ACHN (cell line): ENCODE data around the gene PIWIL4.

ENCODE experiments used
- DNase-seq: peaks from one replicate; pipeline ENCODE4 v3.0.0-alpha.2; 2015
- in situ Hi-C: cut with HindIII; loops from 2 replicates; pipeline ENCODE4 v1.10.0; 2017; ENCODE audit warnings: low sequenced_read_pairs, low pct_ligation_motif_present, low pct_unique_long_range_greater_than_20kb

Gene PIWIL4

DNA sequence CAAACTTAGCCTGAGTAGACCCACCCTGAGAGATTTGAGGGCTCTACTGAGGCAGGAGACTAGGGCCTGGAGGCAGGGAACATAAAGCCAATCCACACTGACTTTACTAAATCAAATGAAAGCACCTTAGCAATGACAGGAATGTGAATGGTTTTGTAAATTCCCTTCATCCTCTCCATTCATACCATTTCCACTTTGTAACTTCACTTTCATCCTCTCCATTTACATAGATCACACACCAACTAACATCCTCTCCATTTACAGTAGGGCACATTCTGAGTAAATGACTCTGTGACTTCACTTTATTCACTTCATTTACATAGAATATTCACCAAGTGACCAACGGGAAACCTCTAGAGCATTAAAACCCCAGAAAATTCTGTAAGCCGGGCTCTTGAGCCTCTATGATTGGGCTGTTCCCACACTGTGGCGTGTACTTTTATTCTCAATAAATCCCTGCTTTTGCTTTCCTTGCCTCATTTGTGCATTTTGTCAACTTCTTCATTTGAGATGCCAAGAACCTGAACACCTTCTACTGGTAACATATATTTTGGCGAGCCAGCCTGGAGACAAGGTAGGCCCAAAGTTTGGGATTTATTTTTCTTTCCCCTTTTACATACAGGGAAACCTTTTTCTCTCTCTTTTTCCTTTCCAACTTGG is 82.9 kb downstream of the PIWIL4 start:
- no peak for DNase-seq
- in situ Hi-C loops, result no loop called here

- in situ Hi-C loops, result no loop called here
- no peak for DNase-seq
These were observed 83.6 kb downstream of the PIWIL4 start for GRCh38 chr11:94650756-94651155.

GRCh38 chr11:94652735-94653284 is 85.6 kb downstream of the PIWIL4 start:
- no peak for DNase-seq
- in situ Hi-C loops, result no loop called here

DNA sequence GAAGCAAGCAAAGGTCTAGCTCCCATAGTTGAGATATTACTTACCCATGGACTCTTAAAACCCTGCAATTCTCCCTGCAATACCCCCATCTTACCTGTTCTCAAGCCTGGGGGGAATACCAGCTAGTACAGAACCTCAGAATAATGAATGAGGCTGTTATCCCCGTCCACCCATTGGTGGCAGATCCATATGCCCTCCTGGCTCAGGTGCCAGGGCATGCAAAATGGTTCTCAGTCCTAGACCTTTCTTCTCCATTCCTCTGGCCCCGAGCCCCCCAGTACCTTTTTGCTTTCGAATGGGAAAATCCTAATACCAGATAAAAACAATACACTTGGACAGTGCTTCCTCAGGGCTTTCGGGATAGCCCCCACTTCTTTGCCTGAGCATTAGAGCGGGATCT is 86.4 kb downstream of the PIWIL4 start:
- in situ Hi-C loops, result no loop called here
- DNase-seq, result no peak

- in situ Hi-C loops, result no loop called here
- DNase-seq, result no peak
These were observed 87.0 kb downstream of the PIWIL4 start for GRCh38 chr11:94654201-94654600.

- DNase-seq, result no peak
- in situ Hi-C loops, result no loop called here
These were observed 88.1 kb downstream of the PIWIL4 start for GRCh38 chr11:94655291-94655690.

- in situ Hi-C loops, result no loop called here
- DNase-seq, result no peak
These were observed 88.8 kb downstream of the PIWIL4 start for GRCh38 chr11:94655956-94656355.

DNA sequence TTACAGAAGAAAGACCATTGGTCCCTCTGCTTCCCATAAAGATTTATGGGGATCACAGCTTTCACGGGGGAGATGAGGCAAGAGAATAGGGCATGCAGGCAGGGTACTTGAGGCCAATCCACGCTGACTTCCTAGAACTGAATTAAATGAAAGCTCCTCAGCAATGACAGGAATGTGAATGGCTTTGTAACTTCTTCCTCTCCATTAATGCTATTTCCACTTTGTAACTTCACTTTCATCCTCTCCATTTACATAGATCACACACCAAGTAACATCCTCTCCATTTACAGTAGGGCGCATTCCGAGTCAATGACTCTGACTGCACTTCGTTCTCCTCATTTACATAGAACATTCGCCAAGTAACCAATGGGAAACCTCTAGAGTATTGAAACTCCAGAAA is 89.8 kb downstream of the PIWIL4 start:
- in situ Hi-C loops, result no loop called here
- no peak for DNase-seq

GRCh38 chr11:94657629-94658028 is 90.5 kb downstream of the PIWIL4 start:
- in situ Hi-C loops, result no loop called here
- no peak for DNase-seq

DNA sequence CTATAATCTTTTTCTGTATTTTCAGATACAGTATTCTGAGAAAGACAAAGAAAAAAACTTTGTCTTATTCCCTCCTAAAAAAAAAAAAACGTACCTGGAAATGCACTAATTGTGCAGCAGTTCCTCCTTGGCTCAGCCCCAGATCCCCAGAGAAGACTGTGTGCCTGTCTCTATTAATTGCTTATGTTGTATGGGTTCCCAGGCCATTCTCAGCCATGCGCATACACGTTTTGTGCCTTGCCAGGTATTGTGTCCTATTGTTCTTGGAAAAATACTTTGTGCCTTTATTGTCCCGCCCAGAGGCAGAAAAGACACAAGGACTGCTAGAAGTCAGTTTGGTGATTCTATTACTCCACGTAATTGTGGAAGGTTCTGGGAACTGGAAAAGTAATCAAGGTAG is 91.2 kb downstream of the PIWIL4 start:
- in situ Hi-C loops, result no loop called here
- no peak for DNase-seq

GRCh38 chr11:94658888-94659287 is 91.7 kb downstream of the PIWIL4 start:
- in situ Hi-C loops, result no loop called here

GRCh38 chr11:94661444-94661843 is 94.3 kb downstream of the PIWIL4 start:
- in situ Hi-C loops, result no loop called here
- DNase-seq, result no peak

More at GRCh38 chr11:94658888-94659287, 91.7 kb downstream of the PIWIL4 start:
- no peak for DNase-seq

GRCh38 chr11:94662065-94662779 is 95.1 kb downstream of the PIWIL4 start:
- no peak for DNase-seq
- in situ Hi-C loops, result no loop called here

- in situ Hi-C loops, result no loop called here
- DNase-seq, result no peak
These were observed 95.8 kb downstream of the PIWIL4 start for GRCh38 chr11:94662846-94663390.

GRCh38 chr11:94664346-94664745 is 97.2 kb downstream of the PIWIL4 start:
- DNase-seq, result no peak
- in situ Hi-C loops, result no loop called here

DNA sequence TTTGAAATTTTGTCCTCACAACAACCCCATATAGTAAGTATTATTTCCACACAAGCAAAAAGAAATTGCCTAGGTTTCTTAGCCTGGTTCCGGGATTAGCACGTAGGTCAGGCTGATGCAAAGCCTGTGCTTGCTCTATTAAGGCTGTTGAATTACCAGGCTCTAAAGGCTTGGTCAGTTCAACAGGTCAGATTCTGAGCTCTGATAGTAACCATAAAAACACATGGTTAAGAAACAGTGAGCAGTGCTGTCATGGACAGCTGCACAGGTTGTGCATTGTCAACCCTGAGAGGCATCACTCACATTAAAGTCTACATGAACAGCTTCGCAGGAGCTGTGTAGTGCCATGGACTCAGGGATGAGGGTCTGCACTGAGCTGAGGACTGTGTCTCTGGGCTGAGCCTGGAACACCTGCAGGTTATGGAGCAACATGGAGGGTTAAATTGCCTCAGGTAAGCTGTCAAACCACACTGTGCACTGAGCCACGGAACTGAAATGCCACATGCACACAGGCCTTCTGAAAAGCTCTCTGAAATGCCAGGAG is 98.0 kb downstream of the PIWIL4 start:
- DNase-seq, result no peak
- in situ Hi-C loops, result no loop called here

GRCh38 chr11:94666792-94667721 is 99.9 kb downstream of the PIWIL4 start:
- DNase-seq, result no peak
- in situ Hi-C loops, result no loop called here

- in situ Hi-C loops, result no loop called here
- DNase-seq, result no peak
These were observed 101.1 kb downstream of the PIWIL4 start for GRCh38 chr11:94668212-94668793.
